ENCODE data around the gene ELMO3. TPM values are rescaled to one million over a fixed set of nuclear protein-coding genes. Genes with fewer than 3 reads are reported as not detected.

The ELMO3 gene
- total and polyA plus RNA-seq, 2 experiments from 2014 or later = 0.15 to 1.1 TPM

DNA sequence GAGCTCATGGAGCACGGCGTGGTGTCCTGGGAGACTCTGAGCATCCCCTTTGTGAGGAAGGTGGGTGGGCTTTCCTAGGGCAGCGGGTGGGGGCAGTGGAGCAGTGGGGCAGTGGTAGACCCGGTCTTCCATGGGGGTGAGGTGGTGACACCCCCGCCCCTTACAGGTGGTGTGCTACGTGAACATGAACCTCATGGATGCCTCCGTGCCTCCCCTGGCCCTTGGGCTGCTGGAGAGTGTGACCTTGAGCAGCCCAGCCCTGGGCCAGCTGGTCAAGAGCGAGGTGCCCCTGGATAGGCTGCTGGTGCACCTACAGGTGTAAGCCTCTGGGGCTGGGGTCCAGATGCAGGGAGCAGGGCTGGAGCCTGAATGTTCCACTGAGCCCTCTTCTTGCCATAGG is 1.6 kb downstream of the ELMO3 start:
- no peaks in the 10 kb centered on the region for H3K27me3 ChIP-seq
- TF ChIP-seq, protein P1, sequence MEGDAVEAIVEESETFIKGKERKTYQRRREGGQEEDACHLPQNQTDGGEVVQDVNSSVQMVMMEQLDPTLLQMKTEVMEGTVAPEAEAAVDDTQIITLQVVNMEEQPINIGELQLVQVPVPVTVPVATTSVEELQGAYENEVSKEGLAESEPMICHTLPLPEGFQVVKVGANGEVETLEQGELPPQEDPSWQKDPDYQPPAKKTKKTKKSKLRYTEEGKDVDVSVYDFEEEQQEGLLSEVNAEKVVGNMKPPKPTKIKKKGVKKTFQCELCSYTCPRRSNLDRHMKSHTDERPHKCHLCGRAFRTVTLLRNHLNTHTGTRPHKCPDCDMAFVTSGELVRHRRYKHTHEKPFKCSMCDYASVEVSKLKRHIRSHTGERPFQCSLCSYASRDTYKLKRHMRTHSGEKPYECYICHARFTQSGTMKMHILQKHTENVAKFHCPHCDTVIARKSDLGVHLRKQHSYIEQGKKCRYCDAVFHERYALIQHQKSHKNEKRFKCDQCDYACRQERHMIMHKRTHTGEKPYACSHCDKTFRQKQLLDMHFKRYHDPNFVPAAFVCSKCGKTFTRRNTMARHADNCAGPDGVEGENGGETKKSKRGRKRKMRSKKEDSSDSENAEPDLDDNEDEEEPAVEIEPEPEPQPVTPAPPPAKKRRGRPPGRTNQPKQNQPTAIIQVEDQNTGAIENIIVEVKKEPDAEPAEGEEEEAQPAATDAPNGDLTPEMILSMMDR (IDR thresholded peaks at IDR 0.05; ENCODE audit: low read depth, low read length) = no peak

DNA sequence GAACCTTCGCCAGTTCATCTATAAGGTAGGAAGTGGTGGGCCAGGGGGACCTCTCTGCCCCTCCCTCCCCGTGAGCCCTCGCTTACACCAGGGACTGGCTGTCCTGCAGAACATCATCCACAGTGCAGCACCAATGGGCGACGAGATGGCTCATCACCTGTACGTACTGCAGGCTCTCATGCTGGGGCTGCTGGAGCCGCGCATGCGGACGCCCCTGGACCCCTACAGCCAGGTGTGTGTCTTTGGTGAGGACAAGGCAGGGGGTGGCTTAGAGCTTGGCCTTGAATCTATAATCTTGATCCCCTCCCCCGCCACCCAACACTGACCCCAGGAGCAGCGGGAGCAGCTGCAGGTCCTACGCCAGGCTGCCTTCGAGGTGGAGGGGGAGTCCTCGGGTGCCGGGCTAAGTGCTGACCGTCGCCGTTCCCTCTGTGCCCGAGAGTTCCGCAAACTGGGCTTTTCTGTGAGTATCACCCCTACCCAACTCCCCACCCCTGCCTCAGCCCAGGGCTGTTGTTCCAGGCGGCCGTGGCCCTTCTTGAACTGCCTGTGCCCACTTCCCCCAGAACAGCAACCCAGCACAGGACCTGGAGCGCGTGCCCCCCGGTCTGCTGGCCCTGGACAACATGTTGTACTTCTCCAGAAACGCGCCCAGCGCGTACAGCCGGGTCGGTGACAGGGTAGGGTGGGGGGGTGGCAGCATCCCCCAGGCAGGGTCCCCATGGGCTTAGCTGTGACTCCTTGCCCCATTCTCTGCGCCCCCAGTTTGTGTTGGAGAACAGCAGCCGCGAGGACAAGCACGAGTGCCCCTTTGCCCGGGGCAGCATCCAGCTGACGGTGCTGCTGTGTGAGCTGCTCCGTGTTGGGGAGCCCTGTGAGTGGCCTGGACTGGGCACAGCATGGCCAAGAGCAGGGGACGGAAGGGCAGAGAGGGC is 2.7 kb downstream of the ELMO3 start:
- no peak for DNase-seq (ENCODE audit: low read depth in 1 of 2, low spot score in 1 of 2)
- TF ChIP-seq, protein P1 (IDR thresholded peaks at IDR 0.05; ENCODE audit: low read depth, low read length) = no peak
- peaks cover 15% of the 10 kb centered on the region for H3K36me3 ChIP-seq
- H3K27me3 ChIP-seq = no peaks in the 10 kb centered on the region
- H3K27ac ChIP-seq = no peak overlapping the region
- no peaks in the 10 kb centered on the region for H3K9me3 ChIP-seq (ENCODE audit: low read depth)
- no peaks in the 10 kb centered on the region for H3K4me1 ChIP-seq (ENCODE audit: low read depth)
- H3K4me3 ChIP-seq = no peak overlapping the region

More for the DNA sequence above, 1.6 kb downstream of the ELMO3 start:
- Histone ChIP-seq H3K36me3 (peaks cover 26% of the 10 kb centered on the region), H3K4me1 (ENCODE audit: low read depth) (no peaks in the 10 kb centered on the region), H3K4me3 (no peak overlapping the region), H3K9me3 (ENCODE audit: low read depth) (no peaks in the 10 kb centered on the region), H3K27ac (no peak overlapping the region)
- no peak for DNase-seq (ENCODE audit: low read depth in 1 of 2, low spot score in 1 of 2)

DNA sequence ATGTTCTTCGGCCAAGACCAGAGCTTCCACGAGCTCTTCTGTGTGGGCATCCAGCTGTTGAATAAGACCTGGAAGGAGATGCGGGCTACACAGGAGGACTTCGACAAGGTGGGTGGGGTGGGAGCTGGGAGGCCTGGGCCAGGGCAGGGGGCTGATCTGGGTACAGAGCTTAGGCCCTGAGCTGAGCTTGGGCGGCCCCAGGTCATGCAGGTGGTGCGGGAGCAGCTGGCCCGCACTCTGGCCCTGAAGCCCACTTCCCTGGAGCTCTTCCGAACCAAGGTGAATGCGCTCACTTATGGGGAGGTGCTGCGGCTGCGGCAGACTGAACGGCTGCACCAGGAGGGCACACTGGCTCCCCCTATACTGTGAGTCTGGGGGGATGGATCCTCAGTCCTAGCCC is 3.5 kb downstream of the ELMO3 start:
- DNase-seq (ENCODE audit: low read depth in 1 of 2, low spot score in 1 of 2) = no peak
- no peaks in the 10 kb centered on the region for H3K9me3 ChIP-seq (ENCODE audit: low read depth)
- no peak overlapping the region for H3K27ac ChIP-seq
- TF ChIP-seq, protein P1 (IDR thresholded peaks at IDR 0.05; ENCODE audit: low read depth, low read length) = no peak
- H3K4me1 ChIP-seq (ENCODE audit: low read depth) = no peaks in the 10 kb centered on the region
- no peak overlapping the region for H3K4me3 ChIP-seq
- peaks cover 8% of the 10 kb centered on the region for H3K36me3 ChIP-seq
- no peaks in the 10 kb centered on the region for H3K27me3 ChIP-seq

DNA sequence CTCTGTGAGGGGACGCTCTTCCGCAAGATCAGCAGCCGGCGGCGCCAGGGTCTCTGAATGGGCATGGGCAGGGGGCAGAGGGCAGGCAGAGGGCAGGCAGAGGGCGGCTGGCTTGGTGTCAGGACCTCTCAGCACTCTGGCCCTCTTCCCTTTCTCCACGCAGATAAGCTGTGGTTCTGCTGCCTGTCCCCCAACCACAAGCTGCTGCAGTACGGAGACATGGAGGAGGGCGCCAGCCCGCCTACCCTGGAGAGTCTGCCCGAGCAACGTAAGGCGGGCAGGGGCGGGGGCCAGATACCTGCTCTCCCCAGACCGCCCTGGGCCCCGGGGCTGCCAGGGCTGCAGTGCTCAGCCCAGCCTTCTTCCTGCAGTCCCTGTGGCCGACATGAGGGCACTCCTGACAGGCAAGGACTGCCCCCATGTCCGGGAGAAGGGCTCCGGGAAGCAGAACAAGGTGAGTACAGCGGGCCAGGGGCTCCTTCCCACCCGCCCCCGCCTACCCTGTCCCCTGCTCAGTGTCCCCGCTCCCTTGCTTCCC is 4.1 kb downstream of the ELMO3 start:
- TF ChIP-seq, protein P1 (IDR thresholded peaks at IDR 0.05; ENCODE audit: low read depth, low read length) = no peak
- Histone ChIP-seq H3K4me3 (no peak overlapping the region), H3K27me3 (no peaks in the 10 kb centered on the region), H3K36me3 (peaks cover 6% of the 10 kb centered on the region), H3K27ac (no peak overlapping the region), H3K9me3 (ENCODE audit: low read depth) (no peaks in the 10 kb centered on the region), H3K4me1 (ENCODE audit: low read depth) (no peaks in the 10 kb centered on the region)
- DNase-seq (ENCODE audit: low read depth in 1 of 2, low spot score in 1 of 2) = no peak

DNA sequence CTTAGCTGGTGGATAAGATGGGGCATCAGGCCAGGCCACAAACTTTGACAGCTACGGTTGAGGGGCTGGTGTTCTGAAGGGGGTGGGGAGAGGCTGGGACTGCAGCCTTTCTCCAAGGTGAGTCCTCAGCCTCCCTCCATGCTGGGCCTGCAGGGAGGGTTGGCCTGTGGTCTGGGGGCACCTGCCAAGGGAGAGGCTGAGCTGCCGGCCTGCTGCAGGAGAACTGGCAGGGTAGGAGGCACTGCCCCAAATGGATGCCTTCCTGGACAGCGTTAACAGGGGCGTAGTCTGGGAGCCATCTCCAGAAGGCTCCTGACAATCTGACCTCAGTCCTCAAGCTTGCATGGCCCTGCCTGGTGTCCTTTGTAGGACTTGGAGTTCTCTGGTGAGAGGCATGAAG is 5.1 kb downstream of the ELMO3 start:
- Histone ChIP-seq H3K4me3 (no peak overlapping the region), H3K4me1 (ENCODE audit: low read depth) (no peaks in the 10 kb centered on the region), H3K27me3 (no peaks in the 10 kb centered on the region), H3K36me3 (peaks cover 2% of the 10 kb centered on the region), H3K27ac (no peak overlapping the region), H3K9me3 (ENCODE audit: low read depth) (no peaks in the 10 kb centered on the region)
- no peak for DNase-seq (ENCODE audit: low read depth in 1 of 2, low spot score in 1 of 2)
- TF ChIP-seq, protein P1 (IDR thresholded peaks at IDR 0.05; ENCODE audit: low read depth, low read length) = no peak
